Measurements from ENCODE around the gene FGGY.

- no peak for TF ChIP-seq POLR2A (IDR thresholded peaks at IDR 0.05; ENCODE audit: low read length)
- TF ChIP-seq GATA1 (IDR thresholded peaks at IDR 0.05; ENCODE audit: low read depth, low read length) = no peak
These were observed 190.6 kb downstream of the FGGY start for GRCh38 chr1:59487335-59488031.
